ENCODE data around the gene GSK3B. TPM values are rescaled to one million over a fixed set of nuclear protein-coding genes. Genes with fewer than 3 reads are reported as not detected.

The GSK3B gene
- total and polyA plus RNA-seq, 10 of the 15 experiments (the other 5 are each of a cell fraction or from before 2014, with no cell fraction given): 8.5 to 49.8 (median 25.5) TPM

DNA sequence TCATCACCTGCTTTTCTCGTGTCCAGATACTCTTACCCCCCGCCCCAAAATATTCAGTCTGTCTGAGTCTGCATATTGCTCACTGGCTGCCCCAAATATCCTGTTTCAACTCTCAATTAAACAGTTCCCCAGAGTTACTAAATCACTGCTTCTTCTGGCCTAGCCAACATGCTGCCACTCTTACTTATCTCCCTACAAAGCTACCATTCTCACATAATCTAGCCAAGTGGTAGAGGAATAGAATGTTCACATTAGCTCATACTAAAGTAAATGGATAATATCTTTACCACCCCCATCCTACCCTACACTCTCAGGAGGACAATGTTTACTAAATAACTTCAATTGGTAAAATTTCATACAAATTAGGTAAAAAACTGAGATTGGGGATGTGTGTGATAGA, 234.5 kb downstream of the GSK3B start (continued):
- TF ChIP-seq, protein P1, sequence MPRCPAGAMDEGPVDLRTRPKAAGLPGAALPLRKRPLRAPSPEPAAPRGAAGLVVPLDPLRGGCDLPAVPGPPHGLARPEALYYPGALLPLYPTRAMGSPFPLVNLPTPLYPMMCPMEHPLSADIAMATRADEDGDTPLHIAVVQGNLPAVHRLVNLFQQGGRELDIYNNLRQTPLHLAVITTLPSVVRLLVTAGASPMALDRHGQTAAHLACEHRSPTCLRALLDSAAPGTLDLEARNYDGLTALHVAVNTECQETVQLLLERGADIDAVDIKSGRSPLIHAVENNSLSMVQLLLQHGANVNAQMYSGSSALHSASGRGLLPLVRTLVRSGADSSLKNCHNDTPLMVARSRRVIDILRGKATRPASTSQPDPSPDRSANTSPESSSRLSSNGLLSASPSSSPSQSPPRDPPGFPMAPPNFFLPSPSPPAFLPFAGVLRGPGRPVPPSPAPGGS (IDR thresholded peaks at IDR 0.05; ENCODE audit: borderline replicate concordance, insufficient read depth, low read depth, low read length, poor library complexity, severe bottlenecking): no peak
- TF ChIP-seq LARP7 (IDR thresholded peaks at IDR 0.05): no peak
- TF ChIP-seq, protein P2, sequence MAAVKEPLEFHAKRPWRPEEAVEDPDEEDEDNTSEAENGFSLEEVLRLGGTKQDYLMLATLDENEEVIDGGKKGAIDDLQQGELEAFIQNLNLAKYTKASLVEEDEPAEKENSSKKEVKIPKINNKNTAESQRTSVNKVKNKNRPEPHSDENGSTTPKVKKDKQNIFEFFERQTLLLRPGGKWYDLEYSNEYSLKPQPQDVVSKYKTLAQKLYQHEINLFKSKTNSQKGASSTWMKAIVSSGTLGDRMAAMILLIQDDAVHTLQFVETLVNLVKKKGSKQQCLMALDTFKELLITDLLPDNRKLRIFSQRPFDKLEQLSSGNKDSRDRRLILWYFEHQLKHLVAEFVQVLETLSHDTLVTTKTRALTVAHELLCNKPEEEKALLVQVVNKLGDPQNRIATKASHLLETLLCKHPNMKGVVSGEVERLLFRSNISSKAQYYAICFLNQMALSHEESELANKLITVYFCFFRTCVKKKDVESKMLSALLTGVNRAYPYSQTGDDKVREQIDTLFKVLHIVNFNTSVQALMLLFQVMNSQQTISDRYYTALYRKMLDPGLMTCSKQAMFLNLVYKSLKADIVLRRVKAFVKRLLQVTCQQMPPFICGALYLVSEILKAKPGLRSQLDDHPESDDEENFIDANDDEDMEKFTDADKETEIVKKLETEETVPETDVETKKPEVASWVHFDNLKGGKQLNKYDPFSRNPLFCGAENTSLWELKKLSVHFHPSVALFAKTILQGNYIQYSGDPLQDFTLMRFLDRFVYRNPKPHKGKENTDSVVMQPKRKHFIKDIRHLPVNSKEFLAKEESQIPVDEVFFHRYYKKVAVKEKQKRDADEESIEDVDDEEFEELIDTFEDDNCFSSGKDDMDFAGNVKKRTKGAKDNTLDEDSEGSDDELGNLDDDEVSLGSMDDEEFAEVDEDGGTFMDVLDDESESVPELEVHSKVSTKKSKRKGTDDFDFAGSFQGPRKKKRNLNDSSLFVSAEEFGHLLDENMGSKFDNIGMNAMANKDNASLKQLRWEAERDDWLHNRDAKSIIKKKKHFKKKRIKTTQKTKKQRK (IDR thresholded peaks at IDR 0.05; ENCODE audit: low read depth, low read length): no peak
- TF ChIP-seq YBX1 (IDR thresholded peaks at IDR 0.05): no peak
- no peak for TF ChIP-seq TBL1XR1 (IDR thresholded peaks at IDR 0.05; ENCODE audit: low read depth, low read length)
- no peak for TF ChIP-seq RBBP5 (conservative IDR thresholded peaks at IDR 0.05)
- TF ChIP-seq CBX5 (IDR thresholded peaks at IDR 0.05; ENCODE audit: low read depth): no peak
- TF ChIP-seq STAT1 (conservative IDR thresholded peaks at IDR 0.05): no peak
- no peak for TF ChIP-seq POU2F2 (IDR thresholded peaks at IDR 0.05; ENCODE audit: borderline replicate concordance, low read depth, low read length)
